ENCODE results near the gene PRR11.
A peak's percentile ranks its signal among the peaks of the same experiment; 100 is the strongest.
"Not testable (repeated sequence)": the region's sequence is repeated elsewhere in the genome, so short reads cannot be mapped to it uniquely, and the experiment has no call there.

The PRR11 gene

DNA sequence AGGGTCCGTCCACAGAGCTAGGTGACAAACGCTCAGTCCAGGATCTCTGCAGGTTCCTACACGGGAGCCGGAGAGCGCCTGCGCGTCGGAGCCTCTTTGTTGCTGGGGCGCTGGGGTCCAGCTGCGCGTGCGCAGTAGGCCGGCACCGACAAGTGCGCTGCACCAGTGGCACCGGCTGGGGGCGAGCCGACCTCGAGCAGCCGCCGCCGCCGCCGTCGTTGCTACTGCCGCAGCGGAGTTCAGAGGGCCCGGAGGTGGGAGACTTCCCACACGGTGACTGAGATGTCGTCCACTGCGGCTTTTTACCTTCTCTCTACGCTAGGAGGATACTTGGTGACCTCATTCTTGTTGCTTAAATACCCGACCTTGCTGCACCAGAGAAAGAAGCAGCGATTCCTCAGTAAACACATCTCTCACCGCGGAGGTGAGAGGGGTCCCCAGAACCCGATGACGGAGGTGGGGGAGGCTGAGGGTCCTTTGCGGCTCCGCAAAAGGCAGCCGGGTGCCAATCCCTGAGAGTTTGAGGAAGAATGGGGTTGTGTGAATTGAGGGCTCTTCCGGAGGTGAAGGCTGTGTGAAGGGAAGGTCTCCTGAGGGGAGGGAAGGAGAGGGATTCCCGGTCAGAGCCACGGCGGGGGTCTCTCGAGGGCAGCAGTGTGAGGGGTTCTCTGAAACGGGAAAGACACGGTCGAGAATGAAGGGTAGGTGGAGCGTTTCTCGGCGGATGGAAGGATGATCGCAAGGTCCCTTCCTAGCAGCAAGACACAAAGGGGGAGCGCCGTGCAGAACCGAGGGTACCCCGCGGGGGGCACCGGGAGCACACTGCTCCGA lies 65.0 kb downstream of the PRR11 start, which contains the start of gene GDPD1:
Gene GDPD1, plus strand, starts transcription at position 184 of the 831 bp plus-strand sequence. Its CDS starts 99 bp downstream, at position 283.
- DNase-seq = peak; percentile 96

GRCh38 chr17:59221159-59221847 lies 65.8 kb downstream of the PRR11 start:
- DNase-seq = no peak

- no peak for DNase-seq
Observed at GRCh38 chr17:59223813-59224212, 68.3 kb downstream of the PRR11 start.

DNA sequence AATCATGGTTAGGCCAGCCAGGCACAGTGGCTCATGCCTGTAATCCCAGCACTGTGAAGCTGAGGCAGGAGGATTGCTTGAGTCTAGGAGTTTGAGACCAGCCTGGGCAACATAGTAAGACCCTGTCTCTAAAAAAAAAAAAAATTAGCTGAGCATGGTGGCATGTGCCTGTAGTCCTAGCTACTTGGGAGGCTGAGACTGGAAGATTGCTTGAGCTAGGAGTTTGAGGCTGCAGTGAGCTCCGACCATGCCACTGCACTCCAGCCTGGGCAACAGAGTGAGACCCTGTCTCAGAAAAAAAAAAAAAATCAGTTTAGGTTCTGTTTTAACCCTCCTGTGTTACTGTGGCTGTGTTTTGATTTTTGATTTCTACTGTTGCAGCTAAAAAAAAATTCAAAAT lies 73.0 kb downstream of the PRR11 start:
- not testable (repeated sequence) for DNase-seq

GRCh38 chr17:59230764-59231163 lies 75.2 kb downstream of the PRR11 start:
- DNase-seq = no peak

- no peak for DNase-seq
Observed at GRCh38 chr17:59234631-59235030, 79.1 kb downstream of the PRR11 start.

DNA sequence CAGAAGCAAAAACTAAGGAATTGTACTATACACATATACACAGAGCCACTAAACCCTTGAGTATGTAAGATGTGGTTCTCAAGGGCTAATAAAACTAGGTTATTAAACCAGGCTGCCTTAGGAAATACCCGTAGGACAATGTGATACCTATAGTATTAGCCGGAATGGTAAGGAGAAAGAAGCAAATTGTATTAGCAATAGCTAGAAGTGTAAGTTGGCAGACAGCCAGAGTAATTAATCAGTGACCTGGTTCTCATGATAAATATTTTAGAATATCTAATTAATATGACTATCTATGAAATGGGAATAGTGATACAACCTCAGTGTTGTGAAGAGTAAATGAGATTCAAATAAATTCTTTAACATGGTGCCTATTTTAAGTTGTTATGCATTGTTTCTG lies 83.4 kb downstream of the PRR11 start:
- DNase-seq = no peak

DNA sequence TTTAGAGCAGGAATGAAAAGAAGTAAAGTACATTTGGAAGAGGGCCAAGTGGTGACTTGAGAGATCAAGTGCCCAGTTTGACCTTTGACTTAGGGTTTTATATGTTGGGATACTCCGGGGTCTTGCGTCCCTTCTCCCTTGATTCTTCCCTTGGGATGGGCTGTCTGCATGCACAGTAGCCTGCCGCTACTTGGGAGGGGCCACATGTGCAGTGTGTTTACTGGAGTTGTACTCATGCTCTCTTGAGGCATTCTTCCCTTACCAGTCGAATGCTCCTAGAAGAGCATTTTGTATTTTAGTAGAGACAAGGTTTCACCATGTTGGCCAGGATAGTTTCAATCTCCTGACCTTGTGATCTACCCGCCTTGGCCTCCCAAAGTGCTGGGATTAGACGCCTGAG lies 88.5 kb downstream of the PRR11 start:
- DNase-seq = no peak

Measured in right hindlimb (tissue), 1 donor.